Neural cell (in vitro differentiated cells): ENCODE results near the gene TDRD10. TPM values are rescaled to one million over a fixed set of nuclear protein-coding genes. Genes with fewer than 3 reads are reported as not detected.

Experiments used
- H2AFZ ChIP-seq: fragments of 200-600, 300-800 bp; sonication (generic), shearing (Covaris generic); 2 replicates; pipeline ENCODE4 v1.6.0; 2014; ENCODE audit warnings: low read depth, mild to moderate bottlenecking, antibody characterized with exemption, low read length, moderate library complexity
- H3F3A ChIP-seq: fragments of 200-600 bp; shearing (Covaris generic); 2 replicates; pipeline ENCODE4 v1.6.1; 2016; ENCODE audit warnings: mild to moderate bottlenecking, moderate library complexity, mixed read lengths, antibody characterized with exemption, low read length; ENCODE audit not compliant: insufficient read depth, poor library complexity, severe bottlenecking
- H3K27ac ChIP-seq: fragments of 200-600, 300-800 bp; sonication (generic), shearing (Covaris generic); 2 replicates; pipeline ENCODE4 v1.5.1; 2014; ENCODE audit warnings: mild to moderate bottlenecking, low read length, moderate library complexity
- H3K27me3 ChIP-seq: fragments of 300-800, 200-600 bp; sonication (generic), shearing (Covaris generic); 2 replicates; pipeline ENCODE4 v1.6.0; 2014; ENCODE audit warnings: mild to moderate bottlenecking, low read depth, low read length, moderate library complexity; ENCODE audit not compliant: insufficient read depth
- H3K36me3 ChIP-seq: fragments of 300-800, 200-600 bp; sonication (generic), shearing (Covaris generic); 2 replicates; pipeline ENCODE4 v1.5.1; 2014; ENCODE audit warnings: mild to moderate bottlenecking, antibody characterized with exemption, low read length, moderate library complexity; ENCODE audit not compliant: insufficient read depth
- H3K4me2 ChIP-seq: fragments of 300-800, 200-600 bp; sonication (generic), shearing (Covaris generic); 2 replicates; pipeline ENCODE4 v1.6.0; 2014; ENCODE audit warnings: mild to moderate bottlenecking, low read length
- H3K4me3 ChIP-seq: fragments of 300-800, 200-600 bp; sonication (generic), shearing (Covaris generic); 2 replicates; pipeline ENCODE4 v1.5.1; 2014; ENCODE audit warnings: mild to moderate bottlenecking, low read length, moderate library complexity
- H3K79me2 ChIP-seq: fragments of 200-600 bp; shearing (Covaris generic); replicated peaks from 2 replicates; pipeline ENCODE4 v1.6.0; 2014; ENCODE audit warnings: mild to moderate bottlenecking, low read length, moderate library complexity; ENCODE audit not compliant: insufficient read depth
- H3K9ac ChIP-seq: fragments of 300-800, 200-600 bp; sonication (generic), shearing (Covaris generic); 2 replicates; pipeline ENCODE4 v1.6.1; 2016; ENCODE audit warnings: mild to moderate bottlenecking, low read length, mixed read lengths
- H3K9me2 ChIP-seq: fragments of 200-600 bp; shearing (Covaris generic); 2 replicates; pipeline ENCODE4 v1.6.1; 2016; ENCODE audit warnings: mild to moderate bottlenecking, low read length, mixed read lengths; ENCODE audit not compliant: insufficient read depth
- H3K9me3 ChIP-seq: fragments of 200-600, 300-800 bp; sonication (generic), shearing (Covaris generic); 2 replicates; pipeline ENCODE4 v1.6.1; 2016; ENCODE audit warnings: mild to moderate bottlenecking, mixed run types, low read length, moderate library complexity, mixed read lengths
- H4K20me1 ChIP-seq: fragments of 200-600 bp; shearing (Covaris generic); 2 replicates; pipeline ENCODE4 v1.6.1; 2016; ENCODE audit warnings: mild to moderate bottlenecking, mixed run types; ENCODE audit not compliant: insufficient read depth
- EP300 ChIP-seq: fragments of 450-650 bp; conservative IDR thresholded peaks from 2 replicates; pipeline ENCODE4 v1.6.1; 2014; ENCODE audit warnings: antibody characterized with exemption, mild to moderate bottlenecking, moderate library complexity; ENCODE audit not compliant: poor library complexity, severe bottlenecking
- EZH2 ChIP-seq: fragments of 200-600, 300-800 bp; shearing (Covaris generic), sonication (generic); IDR thresholded peaks from 2 replicates; pipeline ENCODE4 v1.6.1; 2014; ENCODE audit warnings: antibody characterized with exemption, low read length, borderline replicate concordance, mild to moderate bottlenecking; ENCODE audit not compliant: insufficient read depth, poor library complexity, severe bottlenecking
- MXI1 ChIP-seq: fragments of 450-650 bp; conservative IDR thresholded peaks from 2 replicates; pipeline ENCODE4 v1.6.1; 2014; ENCODE audit warnings: antibody characterized with exemption, mild to moderate bottlenecking; ENCODE audit not compliant: poor library complexity, severe bottlenecking
- POLR2AphosphoS5 ChIP-seq: IDR thresholded peaks from 2 replicates; pipeline ENCODE4 v1.6.1; 2012
- RAD21 ChIP-seq: fragments of 450-650 bp; conservative IDR thresholded peaks from 2 replicates; pipeline ENCODE4 v1.6.1; 2014; ENCODE audit warnings: antibody characterized with exemption, mild to moderate bottlenecking, moderate library complexity
- SMC3 ChIP-seq: fragments of 450-650 bp; conservative IDR thresholded peaks from 2 replicates; pipeline ENCODE4 v1.6.1; 2014; ENCODE audit warnings: antibody characterized with exemption, mild to moderate bottlenecking, moderate library complexity; ENCODE audit not compliant: poor library complexity
- TAF1 ChIP-seq: IDR thresholded peaks from 2 replicates; pipeline ENCODE4 v1.6.1; 2012; ENCODE audit warnings: low read depth
- polyA plus RNA-seq: library from polyadenylated mRNA; depleted of rRNA; stranded (reverse); fragments of >200 nt; gene quantifications from 2 replicates; pipeline ENCODE4 v1.2.3, GENCODE V29; 2014
- TF ChIP-seq, protein P1 (sequence below): fragments of 450-650 bp; IDR thresholded peaks from 2 replicates; pipeline ENCODE4 v1.5.1; 2014; ENCODE audit warnings: antibody characterized with exemption, mild to moderate bottlenecking, moderate library complexity; ENCODE audit not compliant: poor library complexity, severe bottlenecking
- TF ChIP-seq, protein P2 (sequence below): IDR thresholded peaks from 2 replicates; pipeline ENCODE4 v1.6.1; 2012; ENCODE audit warnings: borderline replicate concordance

Gene TDRD10
- polyA plus RNA-seq, 1 donor from 2014 or later: not detected

DNA sequence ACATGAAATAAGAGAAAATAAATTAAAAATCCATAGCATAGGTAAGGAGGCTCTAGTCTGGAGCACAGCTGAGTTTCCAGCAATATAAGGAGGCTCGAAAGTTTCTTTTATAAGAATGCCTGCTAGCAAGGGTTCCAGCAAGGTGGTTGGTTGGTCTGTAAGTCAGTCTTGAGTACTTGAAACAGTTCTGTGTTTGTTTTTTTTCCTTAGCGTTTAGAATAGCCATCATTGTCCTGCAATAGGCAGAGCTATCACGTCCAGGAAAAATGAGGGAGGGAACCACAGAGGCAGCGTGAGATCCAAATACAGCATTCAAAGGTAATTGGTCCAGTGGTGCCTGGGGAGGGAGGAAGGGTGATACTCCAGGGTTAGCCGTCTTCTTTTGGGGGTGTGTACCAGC lies 48.1 kb downstream of the TDRD10 start:
- TF ChIP-seq RAD21 (no peak), EZH2 (no peak), EP300 (no peak), MXI1 (no peak), POLR2AphosphoS5 (no peak), TAF1 (no peak), SMC3 (no peak)
- TF ChIP-seq, protein P1, sequence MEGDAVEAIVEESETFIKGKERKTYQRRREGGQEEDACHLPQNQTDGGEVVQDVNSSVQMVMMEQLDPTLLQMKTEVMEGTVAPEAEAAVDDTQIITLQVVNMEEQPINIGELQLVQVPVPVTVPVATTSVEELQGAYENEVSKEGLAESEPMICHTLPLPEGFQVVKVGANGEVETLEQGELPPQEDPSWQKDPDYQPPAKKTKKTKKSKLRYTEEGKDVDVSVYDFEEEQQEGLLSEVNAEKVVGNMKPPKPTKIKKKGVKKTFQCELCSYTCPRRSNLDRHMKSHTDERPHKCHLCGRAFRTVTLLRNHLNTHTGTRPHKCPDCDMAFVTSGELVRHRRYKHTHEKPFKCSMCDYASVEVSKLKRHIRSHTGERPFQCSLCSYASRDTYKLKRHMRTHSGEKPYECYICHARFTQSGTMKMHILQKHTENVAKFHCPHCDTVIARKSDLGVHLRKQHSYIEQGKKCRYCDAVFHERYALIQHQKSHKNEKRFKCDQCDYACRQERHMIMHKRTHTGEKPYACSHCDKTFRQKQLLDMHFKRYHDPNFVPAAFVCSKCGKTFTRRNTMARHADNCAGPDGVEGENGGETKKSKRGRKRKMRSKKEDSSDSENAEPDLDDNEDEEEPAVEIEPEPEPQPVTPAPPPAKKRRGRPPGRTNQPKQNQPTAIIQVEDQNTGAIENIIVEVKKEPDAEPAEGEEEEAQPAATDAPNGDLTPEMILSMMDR: no peak
- TF ChIP-seq, protein P2, sequence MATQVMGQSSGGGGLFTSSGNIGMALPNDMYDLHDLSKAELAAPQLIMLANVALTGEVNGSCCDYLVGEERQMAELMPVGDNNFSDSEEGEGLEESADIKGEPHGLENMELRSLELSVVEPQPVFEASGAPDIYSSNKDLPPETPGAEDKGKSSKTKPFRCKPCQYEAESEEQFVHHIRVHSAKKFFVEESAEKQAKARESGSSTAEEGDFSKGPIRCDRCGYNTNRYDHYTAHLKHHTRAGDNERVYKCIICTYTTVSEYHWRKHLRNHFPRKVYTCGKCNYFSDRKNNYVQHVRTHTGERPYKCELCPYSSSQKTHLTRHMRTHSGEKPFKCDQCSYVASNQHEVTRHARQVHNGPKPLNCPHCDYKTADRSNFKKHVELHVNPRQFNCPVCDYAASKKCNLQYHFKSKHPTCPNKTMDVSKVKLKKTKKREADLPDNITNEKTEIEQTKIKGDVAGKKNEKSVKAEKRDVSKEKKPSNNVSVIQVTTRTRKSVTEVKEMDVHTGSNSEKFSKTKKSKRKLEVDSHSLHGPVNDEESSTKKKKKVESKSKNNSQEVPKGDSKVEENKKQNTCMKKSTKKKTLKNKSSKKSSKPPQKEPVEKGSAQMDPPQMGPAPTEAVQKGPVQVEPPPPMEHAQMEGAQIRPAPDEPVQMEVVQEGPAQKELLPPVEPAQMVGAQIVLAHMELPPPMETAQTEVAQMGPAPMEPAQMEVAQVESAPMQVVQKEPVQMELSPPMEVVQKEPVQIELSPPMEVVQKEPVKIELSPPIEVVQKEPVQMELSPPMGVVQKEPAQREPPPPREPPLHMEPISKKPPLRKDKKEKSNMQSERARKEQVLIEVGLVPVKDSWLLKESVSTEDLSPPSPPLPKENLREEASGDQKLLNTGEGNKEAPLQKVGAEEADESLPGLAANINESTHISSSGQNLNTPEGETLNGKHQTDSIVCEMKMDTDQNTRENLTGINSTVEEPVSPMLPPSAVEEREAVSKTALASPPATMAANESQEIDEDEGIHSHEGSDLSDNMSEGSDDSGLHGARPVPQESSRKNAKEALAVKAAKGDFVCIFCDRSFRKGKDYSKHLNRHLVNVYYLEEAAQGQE: no peak

GRCh38 chr1:154550657-154551056 lies 48.6 kb downstream of the TDRD10 start:
- H3K9me3 ChIP-seq: no peaks in the 10 kb centered on the region
- no peaks in the 10 kb centered on the region for H4K20me1 ChIP-seq
- H2AFZ ChIP-seq: no peak overlapping the region
- no peaks in the 10 kb centered on the region for H3F3A ChIP-seq
- no peak overlapping the region for H3K4me3 ChIP-seq
- H3K27ac ChIP-seq: no peak overlapping the region
- peaks cover 3% of the 10 kb centered on the region for H3K79me2 ChIP-seq
- no peak overlapping the region for H3K4me2 ChIP-seq
- H3K36me3 ChIP-seq: peaks cover 5% of the 10 kb centered on the region
- no peaks in the 10 kb centered on the region for H3K9me2 ChIP-seq
- H3K9ac ChIP-seq: no peak overlapping the region
- TF ChIP-seq, protein P1: no peak
- TF ChIP-seq, protein P2: no peak
- TF ChIP-seq SMC3 (no peak), POLR2AphosphoS5 (no peak), TAF1 (no peak), MXI1 (no peak), RAD21 (no peak), EP300 (no peak), EZH2 (no peak)
- no peaks in the 10 kb centered on the region for H3K27me3 ChIP-seq

More for the DNA sequence above, 48.1 kb downstream of the TDRD10 start:
- Histone ChIP-seq H3K9me2 (no peaks in the 10 kb centered on the region), H3F3A (no peaks in the 10 kb centered on the region), H3K4me2 (no peak overlapping the region), H3K36me3 (peaks cover 5% of the 10 kb centered on the region), H3K4me3 (no peak overlapping the region), H2AFZ (no peak overlapping the region), H3K27ac (no peak overlapping the region), H3K79me2 (no peaks in the 10 kb centered on the region), H3K27me3 (no peaks in the 10 kb centered on the region), H3K9ac (no peak overlapping the region), H3K9me3 (no peaks in the 10 kb centered on the region), H4K20me1 (no peaks in the 10 kb centered on the region)
